PFSK-1 (cell line): ENCODE results near the gene INPP4A.

ENCODE experiments used
- FOXP2 ChIP-seq: optimal IDR thresholded peaks from 2 replicates; pipeline ENCODE3; 2011; ENCODE audit warnings: borderline replicate concordance, control low read depth, inconsistent platforms; ENCODE audit not compliant: insufficient read depth; ENCODE audit errors: extremely low read length, extremely low read depth
- POLR2AphosphoS5 ChIP-seq: IDR thresholded peaks from 2 replicates; pipeline ENCODE4 v1.6.1; 2012; ENCODE audit warnings: low read depth, mild to moderate bottlenecking, control low read depth, low read length, moderate library complexity
- SIN3A ChIP-seq: IDR thresholded peaks from 2 replicates; pipeline ENCODE4 v1.6.1; 2012; ENCODE audit warnings: mild to moderate bottlenecking, low read length, moderate library complexity, borderline replicate concordance; ENCODE audit not compliant: insufficient read depth
- TAF1 ChIP-seq: IDR thresholded peaks from 2 replicates; pipeline ENCODE4 v1.6.1; 2012; ENCODE audit warnings: low read length, control low read depth, borderline replicate concordance; ENCODE audit not compliant: insufficient read depth
- TF ChIP-seq, protein P1 (sequence below), 2 experiments: IDR thresholded peaks; 2 replicates each; pipeline versions ENCODE4 v1.6.1 to v1.8.0; 2011 to 2012; ENCODE audit warnings: low read depth in 2 of 2, low read length in 2 of 2, control low read depth in 1 of 2, inconsistent platforms in 1 of 2, mild to moderate bottlenecking in 1 of 2, moderate library complexity in 1 of 2; ENCODE audit not compliant: insufficient read depth in 1 of 2

GRCh38 chr2:98515250-98515991 is 70.8 kb downstream of the INPP4A start:
- TF ChIP-seq POLR2AphosphoS5 (no peak), TAF1 (no peak), SIN3A (no peak), FOXP2 (no peak)
- TF ChIP-seq, protein P1, sequence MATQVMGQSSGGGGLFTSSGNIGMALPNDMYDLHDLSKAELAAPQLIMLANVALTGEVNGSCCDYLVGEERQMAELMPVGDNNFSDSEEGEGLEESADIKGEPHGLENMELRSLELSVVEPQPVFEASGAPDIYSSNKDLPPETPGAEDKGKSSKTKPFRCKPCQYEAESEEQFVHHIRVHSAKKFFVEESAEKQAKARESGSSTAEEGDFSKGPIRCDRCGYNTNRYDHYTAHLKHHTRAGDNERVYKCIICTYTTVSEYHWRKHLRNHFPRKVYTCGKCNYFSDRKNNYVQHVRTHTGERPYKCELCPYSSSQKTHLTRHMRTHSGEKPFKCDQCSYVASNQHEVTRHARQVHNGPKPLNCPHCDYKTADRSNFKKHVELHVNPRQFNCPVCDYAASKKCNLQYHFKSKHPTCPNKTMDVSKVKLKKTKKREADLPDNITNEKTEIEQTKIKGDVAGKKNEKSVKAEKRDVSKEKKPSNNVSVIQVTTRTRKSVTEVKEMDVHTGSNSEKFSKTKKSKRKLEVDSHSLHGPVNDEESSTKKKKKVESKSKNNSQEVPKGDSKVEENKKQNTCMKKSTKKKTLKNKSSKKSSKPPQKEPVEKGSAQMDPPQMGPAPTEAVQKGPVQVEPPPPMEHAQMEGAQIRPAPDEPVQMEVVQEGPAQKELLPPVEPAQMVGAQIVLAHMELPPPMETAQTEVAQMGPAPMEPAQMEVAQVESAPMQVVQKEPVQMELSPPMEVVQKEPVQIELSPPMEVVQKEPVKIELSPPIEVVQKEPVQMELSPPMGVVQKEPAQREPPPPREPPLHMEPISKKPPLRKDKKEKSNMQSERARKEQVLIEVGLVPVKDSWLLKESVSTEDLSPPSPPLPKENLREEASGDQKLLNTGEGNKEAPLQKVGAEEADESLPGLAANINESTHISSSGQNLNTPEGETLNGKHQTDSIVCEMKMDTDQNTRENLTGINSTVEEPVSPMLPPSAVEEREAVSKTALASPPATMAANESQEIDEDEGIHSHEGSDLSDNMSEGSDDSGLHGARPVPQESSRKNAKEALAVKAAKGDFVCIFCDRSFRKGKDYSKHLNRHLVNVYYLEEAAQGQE (IDR thresholded peaks at IDR 0.05; ENCODE audit: insufficient read depth in 1 of 2, low read depth in 2 of 2, low read length in 2 of 2) = no peak
